Loucy (cell line): ENCODE measurements around the gene FURIN.

Experiments
- H2AFZ ChIP-seq: fragments of 200-600 bp; sonication (generic); 2 replicates; pipeline ENCODE4 v1.6.0; 2016; ENCODE audit warnings: antibody characterized with exemption, mild to moderate bottlenecking, low read length, moderate library complexity
- H3F3A ChIP-seq: fragments of 200-600 bp; 2 replicates; pipeline ENCODE4 v1.6.0; 2016; ENCODE audit warnings: antibody characterized with exemption, low read depth, mild to moderate bottlenecking
- H3K27me3 ChIP-seq: fragments of 200-600 bp; sonication (generic); 2 replicates; pipeline ENCODE4 v1.6.1; 2014; ENCODE audit warnings: low read length, mild to moderate bottlenecking; ENCODE audit not compliant: insufficient read depth, poor library complexity, severe bottlenecking
- H3K36me3 ChIP-seq: fragments of 200-600 bp; sonication (generic); 2 replicates; pipeline ENCODE4 v1.6.1; 2016; ENCODE audit warnings: low read length; ENCODE audit not compliant: insufficient read depth
- H3K4me1 ChIP-seq: fragments of 200-600 bp; sonication (generic); 2 replicates; pipeline ENCODE4 v1.5.1; 2014; ENCODE audit warnings: low read length, mild to moderate bottlenecking; ENCODE audit not compliant: insufficient read depth, poor library complexity, severe bottlenecking
- H3K4me2 ChIP-seq: fragments of 200-600 bp; sonication (generic); 2 replicates; pipeline ENCODE4 v1.6.0; 2014; ENCODE audit warnings: antibody characterized with exemption, low read length, low read depth, mild to moderate bottlenecking; ENCODE audit not compliant: poor library complexity, severe bottlenecking
- H3K4me3 ChIP-seq: fragments of 200-600 bp; sonication (generic); 2 replicates; pipeline ENCODE4 v1.5.1; 2014; ENCODE audit warnings: low read length, mild to moderate bottlenecking, mixed read lengths; ENCODE audit not compliant: poor library complexity, severe bottlenecking
- H3K79me2 ChIP-seq: fragments of 200-600 bp; sonication (generic); 2 replicates; pipeline ENCODE4 v1.6.1; 2014; ENCODE audit warnings: low read length; ENCODE audit not compliant: insufficient read depth
- H3K9ac ChIP-seq: fragments of 200-600 bp; sonication (generic); 2 replicates; pipeline ENCODE4 v1.6.0; 2014; ENCODE audit warnings: mild to moderate bottlenecking, low read depth, low read length, moderate library complexity; ENCODE audit not compliant: poor library complexity, severe bottlenecking
- H3K9me2 ChIP-seq: fragments of 200-600 bp; sonication (generic); replicated peaks from 2 replicates; pipeline ENCODE4 v1.6.1; 2016; ENCODE audit warnings: low read depth, low read length, mixed read lengths
- H3K9me3 ChIP-seq: fragments of 200-600 bp; sonication (generic); 2 replicates; pipeline ENCODE4 v1.6.1; 2014; ENCODE audit warnings: mild to moderate bottlenecking, antibody characterized with exemption, low read length, low read depth; ENCODE audit not compliant: insufficient read depth
- H4K20me1 ChIP-seq: fragments of 200-600 bp; sonication (generic); 2 replicates; pipeline ENCODE4 v1.6.0; 2014; ENCODE audit warnings: antibody characterized with exemption, low read length, mild to moderate bottlenecking; ENCODE audit not compliant: insufficient read depth, poor library complexity, severe bottlenecking
- CTCF ChIP-seq: fragments of 200-600 bp; sonication (generic); conservative IDR thresholded peaks from 2 replicates; pipeline ENCODE4 v1.5.1; 2014; ENCODE audit warnings: mild to moderate bottlenecking, antibody characterized with exemption, low read length
- EZH2phosphoT487 ChIP-seq: fragments of 200-600 bp; IDR thresholded peaks from 2 replicates; pipeline ENCODE4 v1.6.1; 2018; ENCODE audit warnings: antibody characterized with exemption, mild to moderate bottlenecking, moderate library complexity, borderline replicate concordance

FURIN gene

GRCh38 chr15:90851940-90852339, 16.4 kb upstream of the FURIN start:
- Histone ChIP-seq H3K4me1 (peaks cover 20% of the 10 kb centered on the region), H3F3A (no peaks in the 10 kb centered on the region), H3K4me2 (no peak overlapping the region), H4K20me1 (no peaks in the 10 kb centered on the region), H3K27me3 (no peaks in the 10 kb centered on the region), H3K36me3 (no peaks in the 10 kb centered on the region), H3K4me3 (no peak overlapping the region), H3K9me2 (no peaks in the 10 kb centered on the region), H3K9me3 (no peaks in the 10 kb centered on the region), H2AFZ (no peak overlapping the region), H3K9ac (no peak overlapping the region), H3K79me2 (no peaks in the 10 kb centered on the region)
- TF ChIP-seq EZH2phosphoT487 (no peak), CTCF (no peak)

GRCh38 chr15:90855139-90855538, 13.2 kb upstream of the FURIN start:
- H3K9me3 ChIP-seq: no peaks in the 10 kb centered on the region
- H3K9ac ChIP-seq: no peak overlapping the region
- peaks cover 27% of the 10 kb centered on the region for H3K4me1 ChIP-seq

GRCh38 chr15:90857337-90857736, 11.1 kb upstream of the FURIN start:
- no peaks in the 10 kb centered on the region for H3F3A ChIP-seq
- H3K79me2 ChIP-seq: no peaks in the 10 kb centered on the region
- H3K9ac ChIP-seq: no peak overlapping the region
- H2AFZ ChIP-seq: no peak overlapping the region
- TF ChIP-seq EZH2phosphoT487: no peak
- TF ChIP-seq CTCF: no peak
- H3K4me1 ChIP-seq: peaks cover 27% of the 10 kb centered on the region
- H3K9me2 ChIP-seq: no peaks in the 10 kb centered on the region
- no peaks in the 10 kb centered on the region for H3K9me3 ChIP-seq
- no peak overlapping the region for H3K4me3 ChIP-seq
- H3K27me3 ChIP-seq: no peaks in the 10 kb centered on the region
- no peaks in the 10 kb centered on the region for H4K20me1 ChIP-seq
- H3K36me3 ChIP-seq: no peaks in the 10 kb centered on the region
- no peak overlapping the region for H3K4me2 ChIP-seq

More at GRCh38 chr15:90855139-90855538, 13.2 kb upstream of the FURIN start:
- TF ChIP-seq CTCF (no peak), EZH2phosphoT487 (no peak)
- Histone ChIP-seq H3F3A (no peaks in the 10 kb centered on the region), H3K36me3 (no peaks in the 10 kb centered on the region), H3K9me2 (no peaks in the 10 kb centered on the region), H3K4me2 (no peak overlapping the region), H3K79me2 (no peaks in the 10 kb centered on the region), H2AFZ (no peak overlapping the region), H3K27me3 (no peaks in the 10 kb centered on the region), H4K20me1 (no peaks in the 10 kb centered on the region), H3K4me3 (no peak overlapping the region)
